NOMO-1 treated with dmso at 0.1 percent for 144 hours (cell line): ENCODE data around the gene NRG3.

ENCODE experiments used
- DNase-seq: peaks from one replicate; lab custom pipeline; 2025; ENCODE audit not compliant: unreplicated experiment; lab: John Stamatoyannopoulos, UW

The NRG3 gene

DNA sequence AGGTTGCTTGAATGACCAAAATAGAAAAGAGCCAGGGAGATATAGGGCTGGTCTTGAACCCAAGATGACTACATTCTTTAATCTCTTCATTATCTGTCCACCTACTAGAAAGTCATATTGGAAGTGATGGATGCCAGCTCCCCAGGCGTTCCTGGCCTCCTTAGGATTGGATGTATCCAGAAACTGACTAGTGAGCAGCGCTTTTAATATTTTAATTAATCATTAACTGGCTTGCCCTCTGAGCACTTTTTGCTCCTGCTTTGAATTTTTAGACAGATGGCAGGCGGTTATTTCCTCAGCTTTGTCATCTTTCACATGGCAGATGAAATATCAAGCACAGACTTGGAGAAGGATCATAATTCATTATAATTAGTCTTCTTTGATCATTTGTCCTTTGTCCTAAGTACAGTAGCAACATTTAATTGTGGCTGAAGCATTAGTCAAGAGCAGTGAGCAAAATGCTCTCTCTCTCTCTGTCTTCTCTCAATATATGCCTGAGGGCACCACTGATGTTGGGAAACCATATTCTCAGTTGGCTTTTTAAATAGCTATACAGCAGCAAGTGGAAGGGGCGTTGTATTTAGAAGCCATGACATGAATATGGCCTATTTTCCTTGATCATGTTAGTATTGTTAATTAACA lies 588.0 kb downstream of the NRG3 start:
- DNase-seq, result no peak

DNA sequence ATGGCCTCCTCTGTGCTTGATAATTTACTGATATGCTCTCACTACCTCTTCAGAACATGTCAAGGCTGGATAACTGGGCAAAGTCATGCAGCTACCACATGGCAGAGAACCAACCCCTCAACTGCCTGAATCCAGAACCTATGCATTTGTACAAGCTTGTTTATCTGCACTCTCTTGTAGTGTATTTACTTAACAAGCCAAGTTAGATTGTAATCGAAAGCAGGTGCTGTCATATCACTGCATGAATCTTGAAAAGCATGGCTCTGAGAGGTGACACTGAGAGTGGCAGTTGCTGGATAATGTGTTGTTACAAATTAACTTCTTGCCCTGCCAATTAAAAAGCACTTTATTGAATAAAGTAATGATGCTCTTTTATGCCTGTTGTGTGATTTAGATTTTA lies 588.6 kb downstream of the NRG3 start:
- DNase-seq, result no peak

DNA sequence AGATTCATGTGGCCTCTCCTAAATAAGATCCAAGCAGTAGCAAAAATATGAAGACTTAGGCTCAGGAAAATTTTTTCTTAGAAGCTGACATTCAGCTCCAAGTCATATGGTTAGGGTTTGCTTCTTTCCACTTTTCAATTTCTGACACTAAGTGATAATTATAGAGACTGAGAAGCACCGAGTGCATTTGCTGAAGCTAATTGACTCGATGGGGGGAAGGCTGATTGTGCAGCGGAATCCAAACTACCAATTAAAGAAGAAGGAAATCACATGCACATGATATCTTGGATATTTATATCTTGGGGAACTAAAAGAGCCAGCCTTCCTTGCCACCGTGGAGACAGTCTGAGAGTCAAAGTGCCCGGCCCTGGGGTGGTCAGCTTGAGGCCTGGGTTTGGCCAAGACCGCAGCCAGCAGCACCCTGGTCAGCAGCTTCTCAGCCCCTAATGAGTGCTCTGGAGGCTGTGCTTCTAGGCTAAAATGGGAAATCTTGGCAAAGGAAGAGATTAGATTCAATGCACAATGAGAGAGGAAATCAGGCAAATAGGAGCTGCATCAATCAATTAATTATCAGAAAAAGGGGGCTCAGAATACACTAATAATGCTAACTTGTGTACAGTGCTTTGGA lies 589.3 kb downstream of the NRG3 start:
- DNase-seq, result no peak

DNA sequence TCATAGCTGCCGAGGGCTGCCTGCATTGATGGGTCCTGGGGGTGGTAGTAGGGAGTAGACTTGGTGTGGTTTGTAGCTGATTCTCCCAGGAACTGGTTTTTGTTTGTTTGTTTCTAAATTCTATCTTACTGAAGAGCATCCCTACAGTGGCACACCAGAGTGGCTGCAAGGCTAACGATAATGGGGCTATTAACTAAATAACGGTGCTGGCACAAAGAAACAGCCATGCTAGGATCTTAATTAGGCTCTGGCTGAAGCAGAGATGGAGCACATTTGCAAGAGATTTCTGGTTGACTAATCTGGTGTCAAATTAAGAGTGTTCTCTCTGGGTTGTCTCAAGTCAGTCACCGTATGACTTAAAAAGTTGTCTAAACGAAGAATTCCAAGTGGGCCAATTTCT lies 590.0 kb downstream of the NRG3 start:
- DNase-seq, result no peak

DNA sequence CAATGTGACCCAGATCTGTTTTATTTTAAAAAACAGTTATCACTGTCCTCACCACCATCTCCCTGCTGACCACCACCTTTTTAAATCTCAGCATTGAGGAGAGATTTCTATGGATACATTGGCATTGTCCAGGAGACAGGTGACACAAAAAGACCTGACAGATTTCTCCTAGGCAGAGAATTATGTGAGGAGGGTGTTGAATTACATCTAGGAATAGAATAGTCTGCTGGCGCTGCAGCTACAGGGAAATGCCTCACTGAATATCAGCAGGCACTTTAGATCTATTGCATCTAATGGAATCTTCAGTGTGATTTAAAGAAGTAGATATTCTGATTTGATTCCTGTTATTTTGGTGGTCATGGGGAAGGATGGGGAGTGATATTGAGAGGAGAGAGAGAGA lies 593.5 kb downstream of the NRG3 start:
- DNase-seq, result no peak

DNA sequence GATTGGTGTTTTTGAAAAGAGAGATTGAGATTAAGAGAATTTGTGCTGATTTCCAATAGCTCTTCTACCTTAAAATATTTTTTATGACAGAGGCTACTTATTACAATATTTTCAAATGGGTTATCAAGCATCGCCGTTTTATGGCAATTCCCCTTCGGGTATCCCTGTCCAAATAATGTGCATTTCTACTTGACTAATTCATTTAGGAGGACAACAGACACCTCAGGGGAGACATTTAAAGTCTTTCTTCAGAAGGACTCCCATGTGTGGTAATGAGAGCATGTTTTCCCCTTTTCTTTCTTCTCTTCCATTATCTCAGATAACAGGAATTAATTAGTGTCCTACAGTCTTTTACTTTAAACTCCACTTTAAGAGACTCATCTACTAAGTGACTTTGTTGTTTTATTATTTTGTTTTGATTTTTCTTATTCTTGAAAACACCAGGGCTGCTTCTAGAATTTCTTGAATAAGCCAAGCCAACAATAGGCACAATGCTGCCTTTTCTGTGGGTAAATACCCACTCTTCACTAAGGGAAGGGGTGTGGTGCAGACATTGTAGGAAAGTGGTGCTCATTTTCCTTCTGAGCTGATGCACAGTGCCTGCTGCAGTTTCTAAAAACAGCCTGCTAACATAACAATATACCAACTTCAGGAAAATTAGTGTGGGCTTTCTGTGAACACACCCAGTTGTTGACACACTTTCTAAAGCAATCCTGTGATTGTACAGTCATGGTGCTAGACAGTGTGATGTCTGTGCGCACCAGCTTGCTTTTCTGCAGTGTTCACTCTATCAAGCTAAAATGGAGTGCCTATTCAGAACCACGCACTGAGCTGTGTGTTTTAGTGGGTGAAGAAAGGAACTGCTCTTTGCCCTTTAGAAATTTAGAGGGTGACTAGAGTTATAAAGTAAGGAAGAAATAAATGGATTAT lies 597.7 kb downstream of the NRG3 start:
- DNase-seq, result no peak

DNA sequence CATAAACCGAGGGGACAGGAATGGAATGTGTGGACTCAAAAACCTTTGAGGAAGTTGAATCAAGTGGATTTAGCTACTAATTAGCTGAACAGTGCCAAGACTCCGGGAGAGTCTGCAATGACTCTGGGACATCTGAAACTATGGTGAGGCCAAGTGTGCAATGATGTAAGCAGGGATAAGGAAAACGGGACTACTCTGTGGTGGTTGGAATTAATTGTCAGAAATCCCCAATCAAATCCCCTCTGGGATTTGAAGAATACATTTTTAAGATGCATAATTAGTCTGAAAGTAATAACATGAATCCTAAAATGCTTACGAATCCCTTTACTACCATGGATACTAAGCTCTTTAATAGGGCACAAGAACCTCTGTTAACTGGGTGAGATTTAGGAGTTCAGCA lies 602.8 kb downstream of the NRG3 start:
- DNase-seq, result no peak

DNA sequence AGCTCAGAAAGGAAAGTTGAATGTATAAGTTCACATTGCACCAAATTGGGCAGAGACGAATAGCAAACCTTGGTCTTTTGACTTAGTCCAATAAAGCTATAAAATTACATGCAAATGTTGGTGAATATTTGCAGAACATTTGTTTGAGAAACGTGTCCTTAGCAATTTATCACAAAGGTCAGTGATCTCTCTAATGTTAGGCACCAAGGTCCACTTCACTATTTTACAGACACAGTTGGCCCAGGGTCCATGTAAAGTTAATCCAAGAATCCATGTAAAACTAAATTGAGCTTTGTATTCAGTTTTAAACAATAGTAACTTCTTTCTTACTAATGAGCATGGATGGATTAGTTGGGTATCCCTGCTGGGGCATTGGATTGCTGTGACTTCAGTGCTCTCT lies 617.7 kb downstream of the NRG3 start:
- no peak for DNase-seq

DNA sequence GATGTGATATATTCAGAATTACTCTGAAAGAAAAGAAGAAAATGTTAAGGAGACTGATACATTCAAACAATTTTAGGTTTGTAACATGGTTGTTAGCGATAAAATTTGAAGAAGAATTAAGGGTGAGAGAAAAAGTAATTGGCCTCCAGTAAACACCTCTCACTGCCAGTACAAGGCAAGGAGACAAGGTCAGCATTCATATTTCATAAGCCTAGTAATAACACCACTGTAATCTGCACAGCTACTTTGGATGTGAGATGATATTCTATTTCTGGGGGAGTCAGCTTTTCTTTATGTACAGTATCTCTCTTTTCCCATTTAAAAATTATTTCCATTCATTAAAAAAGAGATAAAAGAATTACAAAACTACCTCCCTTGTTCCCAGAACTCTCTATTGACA lies 621.1 kb downstream of the NRG3 start:
- DNase-seq, result no peak

DNA sequence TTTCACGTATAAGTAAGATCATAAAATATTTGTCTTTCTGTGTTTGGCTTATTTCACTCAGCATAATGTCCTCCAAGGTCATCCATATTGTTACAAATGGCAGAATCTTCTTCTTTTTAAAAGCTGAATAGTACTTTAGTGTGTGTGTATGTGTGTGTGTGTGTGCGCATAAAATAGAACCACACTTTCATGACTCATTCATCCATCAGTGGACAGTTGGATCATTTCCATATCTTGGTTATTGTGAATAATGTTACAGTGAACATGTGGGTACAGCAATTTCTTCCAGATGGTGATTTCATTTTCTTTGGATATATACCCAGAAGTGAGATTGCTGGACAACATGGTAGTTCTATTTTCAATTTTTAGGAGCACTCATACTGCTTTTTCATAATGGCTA lies 622.4 kb downstream of the NRG3 start:
- DNase-seq, result no peak

DNA sequence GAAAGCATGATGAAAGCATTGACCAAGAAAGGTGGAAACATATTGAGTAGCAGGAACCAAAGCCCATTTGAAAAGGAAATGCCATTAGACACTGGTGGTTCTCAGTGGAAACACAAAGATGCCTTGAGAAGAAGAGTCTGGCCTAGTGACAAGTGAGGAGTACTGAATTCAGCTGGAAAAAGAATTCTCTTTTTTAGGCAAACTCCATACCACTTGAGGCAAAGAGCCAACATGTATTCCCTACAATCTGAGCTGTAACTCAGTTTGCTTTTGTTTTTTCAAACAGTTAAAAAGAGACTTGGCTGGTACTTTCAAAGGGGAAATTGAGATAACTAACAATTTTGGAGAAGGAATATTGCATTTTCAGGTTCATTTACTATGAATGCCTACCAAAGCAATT lies 624.0 kb downstream of the NRG3 start:
- no peak for DNase-seq

DNA sequence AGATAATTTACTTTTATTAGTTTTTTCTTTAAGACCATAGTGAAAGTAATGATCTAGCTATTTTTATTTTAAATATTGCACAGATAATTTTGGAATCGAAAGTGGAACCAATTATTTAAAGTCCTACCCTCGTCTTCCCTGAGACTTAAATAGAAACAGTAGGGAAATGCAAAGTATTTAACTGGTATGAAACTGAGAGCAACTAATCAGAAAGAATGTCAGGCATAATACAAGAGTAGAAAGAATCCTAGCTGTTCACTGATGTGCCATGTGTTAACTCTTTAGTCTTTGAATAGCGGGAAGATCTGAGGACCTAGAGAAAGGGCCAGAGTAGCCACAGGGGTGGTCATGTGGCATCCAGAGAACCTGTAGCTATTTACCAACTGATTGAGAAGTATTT lies 630.0 kb downstream of the NRG3 start:
- DNase-seq, result no peak

DNA sequence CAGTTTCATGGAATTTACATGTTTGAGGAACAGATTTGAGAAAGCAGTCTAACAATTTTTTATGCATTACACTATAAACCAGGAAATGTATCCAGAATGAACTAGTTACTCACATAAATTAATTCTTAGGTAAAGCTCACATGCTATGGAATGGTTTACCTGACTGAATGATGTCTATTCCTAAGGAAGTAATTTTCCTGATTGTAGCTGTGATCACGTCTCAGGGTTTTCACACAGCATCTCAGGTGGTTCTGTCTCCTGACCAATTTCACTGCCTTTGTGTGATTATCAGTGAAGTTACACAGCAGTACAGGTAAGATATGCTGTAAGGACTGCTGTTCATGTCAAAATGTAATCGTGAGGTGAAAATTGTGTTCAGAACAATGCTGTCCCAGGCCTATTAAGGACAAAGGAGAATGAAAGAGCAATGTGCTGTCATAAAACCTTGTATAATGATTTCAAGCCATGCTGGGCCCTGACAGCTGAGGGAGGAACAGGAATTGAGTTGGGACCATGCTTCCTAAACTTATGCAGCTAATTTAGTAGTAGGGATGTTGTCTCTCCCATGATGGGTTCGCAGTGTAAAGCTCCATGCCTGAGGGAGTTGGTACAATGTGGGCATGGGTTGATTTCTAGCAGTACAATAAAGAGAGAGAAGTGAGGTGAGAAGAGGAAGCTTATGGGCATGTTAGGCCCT lies 631.8 kb downstream of the NRG3 start:
- DNase-seq, result no peak

DNA sequence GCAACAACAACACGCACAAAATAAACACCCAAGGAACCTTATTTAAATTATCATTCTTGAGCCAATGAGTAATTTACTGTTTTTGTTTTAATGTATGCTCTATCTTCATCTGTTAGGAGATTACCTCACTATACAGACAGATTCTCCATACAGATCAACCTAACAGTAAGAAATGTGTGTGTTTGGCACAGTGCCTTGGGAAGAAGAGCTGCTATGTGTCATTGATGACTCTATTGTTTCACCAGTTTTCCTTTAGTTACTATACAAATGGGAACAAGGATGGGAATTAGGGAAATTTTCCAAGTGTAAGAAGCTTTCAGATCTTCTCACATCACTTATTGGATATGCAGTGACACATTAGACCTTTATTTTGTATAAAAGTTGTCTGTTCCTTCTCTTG lies 640.3 kb downstream of the NRG3 start:
- DNase-seq, result no peak

DNA sequence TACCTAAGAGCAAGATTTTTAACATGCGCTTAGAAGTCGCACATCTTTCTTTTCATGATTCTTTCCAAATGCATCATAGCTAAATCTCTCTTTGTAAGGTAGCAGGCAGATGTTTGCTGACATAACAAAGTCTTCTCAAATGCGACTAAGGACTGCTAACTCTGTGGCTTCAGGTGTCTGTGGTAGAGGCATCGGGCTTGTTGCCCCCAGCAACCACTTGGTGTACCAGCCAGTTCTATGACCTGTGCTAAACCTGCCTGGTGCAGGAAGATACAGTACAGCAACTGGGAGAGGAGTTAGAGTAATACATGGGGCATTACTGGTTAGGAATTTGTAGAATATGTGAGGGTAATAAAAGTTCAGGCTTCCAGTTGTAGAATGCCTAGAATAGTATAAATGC lies 654.1 kb downstream of the NRG3 start:
- DNase-seq, result no peak

DNA sequence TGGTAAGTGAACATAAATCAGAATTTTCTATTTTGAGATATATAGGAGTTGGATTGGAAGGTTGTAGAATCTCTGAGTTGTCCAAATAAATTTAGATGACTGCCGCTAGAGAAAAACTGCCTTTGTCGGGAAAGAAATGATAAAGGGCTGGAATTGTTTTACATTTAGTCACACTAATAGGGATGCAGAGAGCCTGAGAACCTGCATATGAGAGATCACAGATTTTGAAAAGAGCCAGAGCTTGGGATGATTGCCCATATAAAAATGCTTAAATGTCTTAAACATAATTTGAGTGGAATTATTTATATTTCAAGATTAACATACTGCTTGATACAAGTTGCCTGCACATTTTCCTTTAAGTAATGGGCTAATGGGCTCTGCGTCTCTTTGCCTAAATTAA lies 660.5 kb downstream of the NRG3 start:
- no peak for DNase-seq

DNA sequence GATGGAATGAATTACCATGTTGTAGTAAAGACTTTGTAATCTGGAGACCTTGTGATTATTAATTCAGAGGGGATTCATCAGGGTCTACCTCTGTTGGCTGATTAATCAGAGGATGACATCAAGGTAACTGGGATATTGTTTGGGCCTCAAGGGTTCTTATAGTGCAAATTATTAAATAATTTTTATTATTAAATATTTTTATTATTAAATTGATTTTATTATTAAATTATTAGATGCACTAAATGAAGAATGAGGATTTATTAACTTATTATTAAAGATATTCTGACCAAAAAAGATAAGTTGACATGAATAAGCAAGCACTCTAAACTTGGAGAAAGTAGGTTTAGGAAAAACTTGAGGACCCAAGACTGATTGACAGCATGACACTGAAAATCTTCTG lies 661.7 kb downstream of the NRG3 start:
- DNase-seq, result no peak

DNA sequence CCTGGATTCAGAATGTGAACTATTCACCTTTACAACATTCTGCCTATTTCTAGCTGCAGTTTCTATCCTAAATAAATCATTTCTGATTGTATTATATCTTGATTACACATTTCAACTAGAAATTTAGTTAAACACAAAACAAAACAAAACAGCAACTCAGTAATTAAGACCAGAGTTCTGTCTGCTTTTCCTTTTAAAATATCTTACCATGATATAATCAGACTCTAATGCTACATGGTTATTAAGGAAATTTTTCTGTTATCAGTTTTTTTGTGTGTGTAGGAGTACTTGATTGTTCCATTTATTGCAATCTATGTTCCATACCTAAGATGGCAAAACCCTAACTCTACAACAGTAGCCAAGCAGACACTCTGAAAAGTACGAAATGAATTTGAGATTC lies 663.3 kb downstream of the NRG3 start:
- DNase-seq, result no peak

DNA sequence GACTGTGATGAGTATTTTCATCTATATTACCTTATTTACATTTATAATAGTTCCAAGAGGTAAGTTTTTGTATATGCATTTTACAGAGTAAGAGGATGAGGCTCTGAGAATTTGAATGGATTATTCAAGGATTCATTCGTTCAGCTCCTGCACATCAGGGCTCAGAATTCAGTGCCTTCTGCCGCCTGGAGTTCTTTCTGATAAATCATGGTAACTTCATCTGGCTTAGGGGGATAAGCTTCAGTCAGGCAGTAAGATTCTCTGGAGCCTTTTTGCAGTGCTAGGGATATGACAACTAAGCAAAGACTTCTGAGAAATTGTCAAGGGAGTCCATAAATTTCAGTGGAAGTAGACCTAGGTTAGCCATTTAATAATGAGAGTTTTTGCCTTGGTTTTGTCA lies 668.6 kb downstream of the NRG3 start:
- no peak for DNase-seq

DNA sequence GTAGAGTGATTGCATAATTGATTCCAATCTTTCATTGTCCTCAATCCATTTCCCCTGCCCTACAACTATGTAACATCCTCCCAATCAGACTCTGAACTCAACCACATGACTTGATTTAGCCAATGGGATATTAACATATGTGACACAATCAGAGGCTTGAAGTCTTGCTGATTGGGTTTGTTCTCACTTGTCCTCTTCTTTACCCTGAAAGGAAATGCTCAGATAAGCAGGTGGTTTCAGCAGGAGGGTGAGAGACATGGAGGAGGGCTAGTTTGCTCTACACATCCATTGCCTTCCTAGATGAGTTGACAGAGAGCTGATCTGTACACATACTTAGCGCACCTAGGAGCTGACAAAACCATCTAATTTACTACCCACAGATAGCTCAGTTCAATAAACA lies 669.4 kb downstream of the NRG3 start:
- DNase-seq, result no peak

DNA sequence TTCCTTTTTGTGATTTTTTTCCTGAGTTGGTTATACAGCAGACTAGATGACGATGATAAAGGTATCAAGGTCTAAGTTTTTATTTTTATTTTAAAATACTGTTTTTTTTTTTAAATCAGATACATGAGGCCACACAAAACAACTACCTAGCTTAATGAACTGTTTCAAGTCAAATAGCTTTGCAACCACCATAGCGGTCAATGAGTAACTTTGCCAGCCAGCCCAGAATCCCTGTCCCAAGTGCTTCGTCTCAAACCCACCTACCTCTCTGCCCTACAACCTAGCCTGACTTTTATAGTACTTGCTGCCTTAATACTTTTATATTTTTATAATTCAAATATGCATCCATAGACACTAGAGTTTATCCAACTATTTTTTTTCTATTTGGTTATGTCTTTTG lies 676.5 kb downstream of the NRG3 start:
- DNase-seq, result no peak

DNA sequence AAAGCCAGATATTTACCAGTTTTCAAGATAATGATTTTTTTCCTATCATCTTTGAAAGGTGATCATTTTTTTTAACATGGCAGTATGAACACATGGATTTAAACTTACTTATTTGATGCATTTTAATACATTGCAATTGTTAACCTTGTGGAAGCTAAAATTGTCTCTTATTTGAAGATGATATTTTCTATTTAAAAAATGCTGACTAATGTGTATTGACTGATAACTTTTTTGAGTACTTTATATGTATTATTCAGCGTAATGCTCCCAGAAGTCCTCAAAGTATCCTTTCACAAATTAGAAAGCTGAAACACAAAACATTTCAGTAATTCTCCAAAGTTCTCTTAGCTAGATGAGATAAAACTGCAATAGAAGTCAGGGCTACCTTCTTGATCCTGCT lies 677.3 kb downstream of the NRG3 start:
- DNase-seq, result no peak
